ENCODE results near the gene PDC. TPM values are rescaled to one million over a fixed set of nuclear protein-coding genes. Genes with fewer than 3 reads are reported as not detected.
A peak's percentile ranks its signal among the peaks of the same experiment; 100 is the strongest.

PDC gene
- total and polyA plus RNA-seq, 10 of the 15 experiments (the other 5 are each of a cell fraction or from before 2014, with no cell fraction given) = 0.11 TPM; not detected in 9

GRCh38 chr1:186503190-186503589 is 42.3 kb upstream of the PDC start (continued):
- TF ChIP-seq IRF5 (IDR thresholded peaks at IDR 0.05; ENCODE audit: borderline replicate concordance) = no peak
- no peak for TF ChIP-seq IRF4 (IDR thresholded peaks at IDR 0.05; ENCODE audit: low read depth, low read length)
- TF ChIP-seq, protein P1, sequence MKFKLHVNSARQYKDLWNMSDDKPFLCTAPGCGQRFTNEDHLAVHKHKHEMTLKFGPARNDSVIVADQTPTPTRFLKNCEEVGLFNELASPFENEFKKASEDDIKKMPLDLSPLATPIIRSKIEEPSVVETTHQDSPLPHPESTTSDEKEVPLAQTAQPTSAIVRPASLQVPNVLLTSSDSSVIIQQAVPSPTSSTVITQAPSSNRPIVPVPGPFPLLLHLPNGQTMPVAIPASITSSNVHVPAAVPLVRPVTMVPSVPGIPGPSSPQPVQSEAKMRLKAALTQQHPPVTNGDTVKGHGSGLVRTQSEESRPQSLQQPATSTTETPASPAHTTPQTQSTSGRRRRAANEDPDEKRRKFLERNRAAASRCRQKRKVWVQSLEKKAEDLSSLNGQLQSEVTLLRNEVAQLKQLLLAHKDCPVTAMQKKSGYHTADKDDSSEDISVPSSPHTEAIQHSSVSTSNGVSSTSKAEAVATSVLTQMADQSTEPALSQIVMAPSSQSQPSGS (IDR thresholded peaks at IDR 0.05; ENCODE audit: low read length) = no peak
- no peak for TF ChIP-seq SIX5 (IDR thresholded peaks at IDR 0.05; ENCODE audit: low read depth, low read length, severe bottlenecking)
- TF ChIP-seq, protein P2, sequence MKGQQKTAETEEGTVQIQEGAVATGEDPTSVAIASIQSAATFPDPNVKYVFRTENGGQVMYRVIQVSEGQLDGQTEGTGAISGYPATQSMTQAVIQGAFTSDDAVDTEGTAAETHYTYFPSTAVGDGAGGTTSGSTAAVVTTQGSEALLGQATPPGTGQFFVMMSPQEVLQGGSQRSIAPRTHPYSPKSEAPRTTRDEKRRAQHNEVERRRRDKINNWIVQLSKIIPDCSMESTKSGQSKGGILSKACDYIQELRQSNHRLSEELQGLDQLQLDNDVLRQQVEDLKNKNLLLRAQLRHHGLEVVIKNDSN (IDR thresholded peaks at IDR 0.05; ENCODE audit: borderline replicate concordance, extremely low read length, insufficient read depth, low read depth, low read length) = no peak
- TF ChIP-seq MXI1 (IDR thresholded peaks at IDR 0.05; ENCODE audit: low read depth, low read length) = no peak

DNA sequence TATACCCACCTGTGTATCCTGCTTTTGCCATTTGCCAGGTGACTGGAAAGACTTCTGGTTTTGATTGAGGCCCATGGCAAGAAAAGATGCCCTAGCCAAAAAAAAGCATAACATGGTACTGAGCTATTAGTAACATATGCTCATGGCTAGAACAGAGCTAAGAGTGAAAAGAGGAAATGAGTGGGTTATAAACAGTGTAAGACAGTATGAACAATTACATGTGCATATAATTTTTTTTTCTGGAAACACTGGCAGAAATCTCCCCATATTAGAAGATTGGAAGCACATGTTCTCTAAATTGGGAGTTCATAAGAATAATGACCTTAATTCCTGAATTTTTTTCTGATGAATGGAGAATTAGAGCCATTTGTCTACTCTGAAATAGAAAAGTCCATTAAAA is 41.2 kb upstream of the PDC start:
- DNase-seq (ENCODE audit: low read depth, low spot score) (no peak), FAIRE-seq (peak; percentile 57), ATAC-seq (peak; percentile 82)
- no peaks in the 10 kb centered on the region for H3K4me1 ChIP-seq (ENCODE audit: control insufficient read depth, insufficient read depth, low read length)
- no peak overlapping the region for H3K9ac ChIP-seq (ENCODE audit: control insufficient read depth, insufficient read depth, low read length)
- no peaks in the 10 kb centered on the region for H3K36me3 ChIP-seq (ENCODE audit: control insufficient read depth in 2 of 2, insufficient read depth in 2 of 2, low read length in 1 of 2)
- POLR2A ChIA-PET = interaction anchor here (1.1 kb wide), 1 partner anchor 10 kb away, joined by 3 read pairs; no protein-coding TSS in a partner anchor
- H3K4me3 ChIP-seq = no peak overlapping the region
- CTCF ChIA-PET = interaction anchor here (1.0 kb wide), 1 partner anchor 13 kb away, joined by 3 read pairs; no protein-coding TSS in a partner anchor
- in situ Hi-C loops (cut with MboI) (no loop called here), intact Hi-C loops (cut with micrococcal nuclease; ENCODE audit: unreplicated experiment) (no loop called here)
- no TSS peak for BruUV-seq (replicated peaks)
- H3K9me3 ChIP-seq (replicated peaks; ENCODE audit: control insufficient read depth, insufficient read depth, low read length) = no peaks in the 10 kb centered on the region; the same call in 2 of the 3 replicates
- no peak overlapping the region for H3K4me2 ChIP-seq (ENCODE audit: control insufficient read depth, insufficient read depth)
- RAD21 ChIA-PET (ENCODE audit: unreplicated experiment) = interaction anchor here (0.9 to 1.5 kb wide), 3 partner anchors 10 to 23 kb away, joined by 3 to 4 read pairs (median 3); no protein-coding TSS in a partner anchor
- H3K79me2 ChIP-seq (ENCODE audit: control insufficient read depth, insufficient read depth, low read length) = no peaks in the 10 kb centered on the region
- TF ChIP-seq NFIC (IDR thresholded peaks at IDR 0.05; ENCODE audit: low read depth, low read length) (no peak), MXI1 (IDR thresholded peaks at IDR 0.05; ENCODE audit: low read depth, low read length) (no peak), TCF12 (IDR thresholded peaks at IDR 0.05; ENCODE audit: low read depth, low read length) (no peak), CREM (IDR thresholded peaks at IDR 0.05; ENCODE audit: low read depth) (no peak), ESRRA (IDR thresholded peaks at IDR 0.05; ENCODE audit: low read length) (no peak), CUX1 (IDR thresholded peaks at IDR 0.05; ENCODE audit: insufficient replicate concordance, low read depth, low read length) (no peak), SPI1 (IDR thresholded peaks at IDR 0.05; ENCODE audit: borderline replicate concordance, insufficient read depth, low read depth, low read length) (peak; percentile 65; the same call in 1 of the 2 replicates)
- no peaks in the 10 kb centered on the region for H4K20me1 ChIP-seq (ENCODE audit: control insufficient read depth, insufficient read depth)
- no peak overlapping the region for H3K27ac ChIP-seq (ENCODE audit: control insufficient read depth, insufficient read depth)
- SMC1A ChIA-PET (ENCODE audit: uncharacterized antibody, unreplicated experiment) = interaction anchor here (1.0 to 2.8 kb wide), 4 partner anchors 9 to 16 kb away, joined by 3 to 11 read pairs (median 3); no protein-coding TSS in a partner anchor
- H2AFZ ChIP-seq (ENCODE audit: control insufficient read depth, low read depth, low read length) = no peak overlapping the region
- H3K27me3 ChIP-seq (replicated peaks in 1 of 2; ENCODE audit: control insufficient read depth in 2 of 2, insufficient read depth in 2 of 2, low read length in 1 of 2) = no peaks in the 10 kb centered on the region
